Muscle layer of colon (tissue), 2 donors: ENCODE data around the gene RAB1B.

Source experiments
- H3K27ac ChIP-seq: one replicate; pipeline ENCODE4 v1.7.0; 2013; ENCODE audit warnings: low read depth, mild to moderate bottlenecking, low read length, moderate library complexity
- H3K27me3 ChIP-seq, 2 donors: one replicate each; pipeline ENCODE4 v1.7.0; 2013; ENCODE audit warnings: low read length in 2 of 2, mild to moderate bottlenecking in 2 of 2; ENCODE audit not compliant: insufficient read depth in 2 of 2, control insufficient read depth in 1 of 2
- H3K36me3 ChIP-seq: one replicate; pipeline ENCODE4 v1.7.0; 2013; ENCODE audit warnings: mild to moderate bottlenecking, low read length; ENCODE audit not compliant: insufficient read depth
- H3K4me1 ChIP-seq: one replicate; pipeline ENCODE4 v1.7.0; 2013; ENCODE audit warnings: mild to moderate bottlenecking, low read length; ENCODE audit not compliant: insufficient read depth
- H3K4me3 ChIP-seq, 2 donors: one replicate each; pipeline ENCODE4 v1.7.0; 2013; ENCODE audit warnings: low read length in 2 of 2, low read depth in 1 of 2, mild to moderate bottlenecking in 1 of 2, moderate library complexity in 1 of 2
- H3K9ac ChIP-seq: one replicate; pipeline ENCODE4 v1.7.0; 2013; ENCODE audit warnings: low read length
- H3K9me3 ChIP-seq: one replicate; pipeline ENCODE4 v1.7.0; 2013; ENCODE audit warnings: mild to moderate bottlenecking, low read length
- donor health status: abdominal sarcoma.
- donor health status: Adenocarcinoma of cecum.

RAB1B gene

GRCh38 chr11:66227700-66228099 is 40.7 kb upstream of the RAB1B start:
- Histone ChIP-seq H3K27ac (no peak overlapping the region), H3K36me3 (peaks cover 53% of the 10 kb centered on the region), H3K27me3 (no peaks in the 10 kb centered on the region), H3K9me3 (no peaks in the 10 kb centered on the region), H3K4me1 (no peaks in the 10 kb centered on the region), H3K9ac (no peak overlapping the region), H3K4me3 (no peak overlapping the region)

- H3K27me3 ChIP-seq: no peaks in the 10 kb centered on the region
- H3K9ac ChIP-seq: no peak overlapping the region
- no peaks in the 10 kb centered on the region for H3K4me1 ChIP-seq
- peaks cover 61% of the 10 kb centered on the region for H3K36me3 ChIP-seq
- no peak overlapping the region for H3K4me3 ChIP-seq
- H3K27ac ChIP-seq: no peak overlapping the region
- H3K9me3 ChIP-seq: no peaks in the 10 kb centered on the region
Observed at GRCh38 chr11:66228521-66228920, 39.9 kb upstream of the RAB1B start.

- Histone ChIP-seq H3K36me3 (peaks cover 63% of the 10 kb centered on the region), H3K9ac (no peak overlapping the region), H3K27ac (no peak overlapping the region), H3K4me3 (no peak overlapping the region), H3K9me3 (no peaks in the 10 kb centered on the region), H3K27me3 (no peaks in the 10 kb centered on the region), H3K4me1 (no peaks in the 10 kb centered on the region)
Observed at GRCh38 chr11:66230156-66230555, 38.3 kb upstream of the RAB1B start.

GRCh38 chr11:66230978-66231377 is 37.5 kb upstream of the RAB1B start:
- Histone ChIP-seq H3K9ac (no peak overlapping the region), H3K27ac (no peak overlapping the region), H3K36me3 (peaks cover 70% of the 10 kb centered on the region), H3K9me3 (no peaks in the 10 kb centered on the region), H3K27me3 (no peaks in the 10 kb centered on the region), H3K4me1 (no peaks in the 10 kb centered on the region), H3K4me3 (no peak overlapping the region)

- no peaks in the 10 kb centered on the region for H3K9me3 ChIP-seq
- no peak overlapping the region for H3K27ac ChIP-seq
- H3K9ac ChIP-seq: no peak overlapping the region
- no peak overlapping the region for H3K4me3 ChIP-seq
- no peaks in the 10 kb centered on the region for H3K4me1 ChIP-seq
- H3K27me3 ChIP-seq: no peaks in the 10 kb centered on the region
- H3K36me3 ChIP-seq: peaks cover 76% of the 10 kb centered on the region
Observed at GRCh38 chr11:66231561-66231960, 36.9 kb upstream of the RAB1B start.

GRCh38 chr11:66232769-66233168 is 35.7 kb upstream of the RAB1B start:
- H3K27me3 ChIP-seq: no peaks in the 10 kb centered on the region
- H3K9me3 ChIP-seq: no peaks in the 10 kb centered on the region
- no peak overlapping the region for H3K9ac ChIP-seq
- H3K4me3 ChIP-seq: no peak overlapping the region
- no peak overlapping the region for H3K27ac ChIP-seq
- peaks cover 78% of the 10 kb centered on the region for H3K36me3 ChIP-seq
- no peaks in the 10 kb centered on the region for H3K4me1 ChIP-seq

GRCh38 chr11:66233301-66233700 is 35.1 kb upstream of the RAB1B start:
- Histone ChIP-seq H3K4me3 (no peak overlapping the region), H3K4me1 (no peaks in the 10 kb centered on the region), H3K36me3 (peaks cover 72% of the 10 kb centered on the region), H3K9me3 (no peaks in the 10 kb centered on the region), H3K9ac (no peak overlapping the region), H3K27ac (no peak overlapping the region), H3K27me3 (no peaks in the 10 kb centered on the region)

GRCh38 chr11:66235141-66235540 is 33.3 kb upstream of the RAB1B start:
- H3K4me3 ChIP-seq: no peak overlapping the region
- no peak overlapping the region for H3K9ac ChIP-seq
- no peaks in the 10 kb centered on the region for H3K27me3 ChIP-seq
- H3K4me1 ChIP-seq: no peaks in the 10 kb centered on the region
- peaks cover 80% of the 10 kb centered on the region for H3K36me3 ChIP-seq
- no peaks in the 10 kb centered on the region for H3K9me3 ChIP-seq
- H3K27ac ChIP-seq: no peak overlapping the region

GRCh38 chr11:66237867-66238266 is 30.6 kb upstream of the RAB1B start:
- Histone ChIP-seq H3K9ac (no peak overlapping the region), H3K4me3 (no peak overlapping the region), H3K36me3 (peaks cover 60% of the 10 kb centered on the region), H3K27ac (no peak overlapping the region), H3K27me3 (no peaks in the 10 kb centered on the region), H3K4me1 (no peaks in the 10 kb centered on the region), H3K9me3 (no peaks in the 10 kb centered on the region)

- H3K4me1 ChIP-seq: no peaks in the 10 kb centered on the region
- H3K27me3 ChIP-seq: no peaks in the 10 kb centered on the region
- H3K4me3 ChIP-seq: no peak overlapping the region
- no peak overlapping the region for H3K9ac ChIP-seq
- H3K9me3 ChIP-seq: no peaks in the 10 kb centered on the region
- peaks cover 50% of the 10 kb centered on the region for H3K36me3 ChIP-seq
- H3K27ac ChIP-seq: no peak overlapping the region
Observed at GRCh38 chr11:66238786-66239413, 29.5 kb upstream of the RAB1B start.

GRCh38 chr11:66239511-66239910 is 28.9 kb upstream of the RAB1B start:
- H3K4me3 ChIP-seq: no peak overlapping the region
- H3K27me3 ChIP-seq: no peaks in the 10 kb centered on the region
- H3K4me1 ChIP-seq: no peaks in the 10 kb centered on the region
- H3K36me3 ChIP-seq: peaks cover 44% of the 10 kb centered on the region
- no peak overlapping the region for H3K9ac ChIP-seq
- no peaks in the 10 kb centered on the region for H3K9me3 ChIP-seq
- no peak overlapping the region for H3K27ac ChIP-seq

GRCh38 chr11:66239998-66240780 is 28.2 kb upstream of the RAB1B start:
- H3K27ac ChIP-seq: no peak overlapping the region
- H3K9me3 ChIP-seq: no peaks in the 10 kb centered on the region
- H3K4me1 ChIP-seq: no peaks in the 10 kb centered on the region
- H3K4me3 ChIP-seq: no peak overlapping the region
- H3K36me3 ChIP-seq: peaks cover 40% of the 10 kb centered on the region
- no peaks in the 10 kb centered on the region for H3K27me3 ChIP-seq
- H3K9ac ChIP-seq: no peak overlapping the region
